NCI-H2081 (cell line): ENCODE measurements around the gene BCL7A.

Experiments
- DNase-seq, 2 experiments: peaks; one replicate each; lab custom pipeline; 2025; lab: John Stamatoyannopoulos, UW

The BCL7A gene

DNA sequence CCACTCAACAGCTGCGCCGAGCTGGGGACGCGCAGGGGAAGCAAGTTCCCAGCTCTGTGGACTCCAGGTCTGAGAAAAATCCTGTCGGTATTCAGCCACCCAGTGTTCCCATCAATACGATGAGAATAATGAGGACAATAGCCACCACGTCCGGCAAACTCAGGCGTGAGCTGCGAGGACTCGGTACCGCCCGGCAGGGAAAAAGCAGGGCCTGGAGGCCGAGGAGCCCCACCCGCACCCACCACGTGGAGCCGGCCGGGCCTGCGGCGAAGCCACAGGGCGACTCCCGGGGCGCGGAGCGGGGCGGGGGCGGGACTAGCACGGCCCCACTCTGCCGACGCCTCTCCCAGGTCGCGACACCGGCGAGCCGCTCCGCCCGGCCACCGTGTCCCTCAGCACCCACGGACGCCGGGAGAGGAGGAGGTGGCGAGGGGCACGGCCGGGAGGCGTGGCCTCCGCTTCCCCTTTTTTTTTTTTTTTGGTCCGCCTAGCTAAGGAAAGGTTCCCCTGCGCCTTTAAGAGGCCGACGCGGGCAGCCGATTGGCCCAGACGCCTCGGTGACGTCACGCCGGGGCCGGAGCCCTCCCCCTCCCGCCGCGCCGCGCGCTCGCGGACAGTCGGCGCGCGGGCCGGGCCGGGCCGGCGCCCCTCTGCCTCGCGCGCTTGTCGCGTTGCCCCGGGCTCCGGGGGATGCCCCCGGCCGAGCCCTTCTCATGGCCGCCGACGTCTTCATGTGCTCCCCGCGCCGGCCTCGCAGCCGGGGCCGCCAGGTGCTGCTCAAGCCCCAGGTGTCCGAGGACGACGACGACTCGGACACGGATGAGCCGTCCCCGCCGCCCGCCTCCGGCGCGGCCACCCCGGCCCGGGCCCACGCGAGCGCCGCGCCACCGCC, 56.7 kb downstream of the BCL7A start, which contains the start of gene MLXIP:
TSS of gene MLXIP (plus strand) at position 616 of the 892 bp plus-strand sequence. CDS start at position 714, 98 bp downstream.
- DNase-seq, result peak; percentile 90 to 91

DNA sequence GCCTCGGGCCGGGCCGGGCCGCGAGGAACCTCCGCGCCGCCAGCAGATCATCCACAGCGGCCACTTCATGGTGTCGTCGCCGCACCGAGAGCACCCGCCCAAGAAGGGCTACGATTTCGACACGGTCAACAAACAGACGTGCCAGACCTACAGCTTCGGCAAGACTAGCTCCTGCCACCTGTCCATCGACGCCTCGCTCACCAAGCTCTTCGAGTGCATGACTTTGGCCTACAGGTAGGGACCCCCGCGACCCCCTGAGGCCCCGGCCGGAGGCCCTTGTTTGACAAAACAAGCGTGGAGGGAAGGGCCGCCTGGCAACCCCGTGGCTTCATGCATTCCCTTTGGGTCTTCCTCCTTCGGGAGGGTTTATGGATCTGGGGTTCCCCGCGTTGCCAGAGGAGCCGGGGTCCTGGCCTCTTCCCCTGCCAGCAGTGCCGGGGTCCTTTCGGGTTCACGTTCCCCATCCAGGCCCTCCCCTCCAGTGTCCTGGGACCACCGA, 57.4 kb downstream of the BCL7A start:
- peak in 1 of 2 experiments; percentile 9 for DNase-seq

DNA sequence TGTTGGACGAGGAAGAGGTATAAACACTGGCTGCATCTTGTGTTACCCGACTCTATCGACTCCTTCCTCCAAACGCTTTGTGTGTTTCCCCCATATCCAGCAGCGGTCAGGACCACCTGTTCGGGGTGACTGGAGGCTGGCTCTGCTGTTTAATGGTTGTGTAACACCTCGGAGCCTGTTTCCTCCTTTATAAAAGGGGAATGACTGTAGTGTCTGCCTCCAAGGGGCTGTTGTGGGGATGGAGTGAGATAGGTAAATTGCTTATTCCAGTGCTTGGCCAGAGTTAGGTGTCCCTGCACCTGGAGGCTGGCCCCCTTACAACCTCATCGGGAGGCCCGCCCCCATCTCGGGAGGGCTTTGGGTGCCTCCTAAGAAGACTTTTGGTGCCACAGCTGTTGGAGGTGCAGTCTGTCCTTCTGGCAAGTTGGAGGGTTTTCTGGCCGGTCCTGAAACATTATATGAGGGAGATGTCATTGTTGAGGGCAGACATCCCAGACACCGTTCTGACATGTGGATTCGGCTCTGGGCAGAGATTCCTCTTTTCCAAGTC, 57.9 kb downstream of the BCL7A start:
- no peak for DNase-seq

DNA sequence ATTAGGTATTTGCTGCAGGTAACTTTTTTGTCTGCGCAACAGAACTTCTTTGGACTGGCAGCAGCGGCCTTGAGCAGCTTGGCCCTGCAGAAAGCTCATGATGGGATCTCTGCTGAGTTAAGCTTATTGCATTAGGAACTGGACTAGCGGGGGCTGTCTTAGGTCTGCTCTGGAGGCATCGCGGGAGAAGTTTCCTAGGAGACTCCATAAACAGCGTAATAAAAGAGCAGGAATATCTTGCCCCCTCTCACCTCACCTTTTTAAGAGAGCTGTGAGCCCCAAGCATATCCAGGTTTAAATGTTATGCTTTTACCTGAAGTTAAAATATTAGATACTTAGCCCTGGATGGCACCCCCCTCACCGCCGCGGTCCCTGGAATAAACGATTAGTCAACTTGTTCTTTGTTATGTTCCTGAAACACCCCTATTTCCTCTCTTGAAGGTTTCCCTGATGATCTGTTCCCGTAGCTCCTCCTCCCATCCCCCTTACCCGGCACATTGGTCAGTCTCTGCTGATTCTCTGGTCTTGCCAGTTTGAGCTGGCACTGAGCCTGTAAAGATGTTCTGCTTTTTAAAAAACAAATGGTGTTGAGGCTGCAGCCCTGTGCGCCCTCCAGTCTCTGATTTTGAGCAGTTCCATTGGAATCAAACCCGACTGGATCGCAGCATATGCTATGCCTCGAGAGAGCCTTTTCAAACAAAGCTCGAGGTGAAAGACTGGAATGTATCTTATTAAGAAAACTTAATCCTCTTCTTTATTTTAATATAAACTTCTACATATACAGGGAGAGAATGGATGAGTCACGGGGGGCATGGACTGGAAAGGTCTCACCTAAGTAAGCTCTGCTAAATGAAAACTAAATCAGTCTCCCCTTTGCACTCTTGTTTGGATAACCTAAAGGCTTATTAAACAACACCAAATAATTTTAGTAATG, 58.7 kb downstream of the BCL7A start:
- DNase-seq, result peak; percentile 20 to 33

DNA sequence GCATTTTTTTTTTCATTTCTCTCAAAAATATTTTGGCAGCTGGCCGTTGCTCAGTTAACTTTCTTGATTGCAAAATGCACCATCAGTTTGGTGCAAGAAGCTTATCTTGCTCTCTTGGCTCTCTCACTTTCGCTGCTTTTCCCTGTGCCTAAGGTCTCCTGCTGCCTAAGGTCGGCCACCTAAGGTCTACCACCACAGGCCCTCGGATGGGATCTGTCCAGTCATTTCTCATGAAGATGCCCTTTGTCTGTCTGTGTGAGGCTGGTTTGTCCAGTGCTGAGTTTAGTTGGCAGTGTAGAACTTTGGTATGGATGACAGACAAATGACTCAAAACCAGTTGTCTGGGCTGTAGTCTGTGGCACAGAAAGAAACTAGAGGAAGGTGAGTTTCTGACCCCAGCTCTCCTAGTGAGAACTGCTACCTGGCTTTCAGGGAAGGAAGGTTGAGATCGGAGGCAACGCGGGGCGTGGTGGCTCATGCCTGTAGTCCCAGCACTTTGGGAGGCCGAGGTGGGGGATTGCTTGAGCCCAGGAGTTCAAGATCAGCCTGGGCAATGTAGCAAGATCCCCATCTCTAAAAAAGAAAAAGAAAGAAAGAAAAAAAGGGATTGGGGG, 59.5 kb downstream of the BCL7A start:
- DNase-seq, result no peak

DNA sequence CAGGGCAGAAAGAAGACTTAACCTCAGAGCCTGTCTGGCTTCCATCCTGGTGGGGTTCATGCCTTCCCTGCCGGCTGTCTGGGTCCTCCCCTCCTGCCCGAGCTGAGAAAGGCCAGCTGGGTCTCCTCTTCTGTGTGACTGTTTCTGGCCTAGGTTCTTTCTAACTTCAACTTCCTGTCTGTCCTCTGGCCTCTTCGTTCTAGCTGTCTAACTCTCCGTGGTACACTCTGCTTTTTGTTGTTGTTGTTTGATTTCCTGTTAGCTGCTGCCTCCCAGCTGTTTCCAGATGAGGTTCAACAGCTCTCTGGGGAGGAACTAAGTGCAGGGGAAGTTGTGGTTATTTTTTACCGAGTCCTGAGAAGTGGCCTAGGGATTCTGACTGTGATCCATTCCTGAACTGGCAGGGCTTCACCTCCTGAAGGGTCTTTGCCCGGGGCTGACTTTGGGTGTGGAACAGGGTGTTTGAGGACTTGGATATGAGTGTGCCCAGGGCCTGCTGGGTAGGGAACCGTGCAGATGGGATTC, 60.1 kb downstream of the BCL7A start:
- no peak for DNase-seq

DNA sequence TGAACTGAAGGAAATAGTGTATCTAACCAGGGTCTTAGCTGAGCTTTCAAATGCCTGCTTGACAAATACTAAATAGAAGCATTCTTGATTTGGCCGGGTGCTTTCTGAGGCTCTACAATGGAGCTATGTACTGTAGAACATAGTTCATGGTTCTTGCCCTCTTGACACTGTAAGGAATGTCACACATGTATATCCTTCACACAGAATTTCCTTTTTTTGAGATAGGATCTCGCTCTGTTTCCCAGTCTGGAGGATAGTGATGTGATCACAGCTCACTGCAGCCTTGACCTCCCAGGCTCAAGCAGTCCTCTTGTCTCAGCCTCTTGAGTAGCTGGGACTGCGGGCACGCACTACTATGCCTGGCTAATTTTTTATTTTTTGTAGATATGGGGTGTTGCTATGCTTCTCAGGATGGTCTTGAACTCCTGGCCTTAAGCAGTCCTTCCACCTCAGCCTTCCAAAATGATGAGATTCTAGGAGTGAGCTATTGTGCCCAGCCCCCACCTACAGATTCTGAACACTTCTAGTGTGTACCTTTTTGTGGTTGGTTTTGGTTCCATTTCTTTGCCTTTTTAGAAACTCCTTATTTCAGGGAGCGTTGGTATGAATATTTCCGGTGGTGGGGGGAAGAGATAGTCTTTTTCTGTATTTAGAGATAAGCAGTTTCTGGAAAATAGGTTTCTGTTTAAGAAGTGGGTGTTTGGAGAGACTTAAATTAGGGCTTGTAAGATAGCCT, 61.1 kb downstream of the BCL7A start:
- DNase-seq, result no peak

DNA sequence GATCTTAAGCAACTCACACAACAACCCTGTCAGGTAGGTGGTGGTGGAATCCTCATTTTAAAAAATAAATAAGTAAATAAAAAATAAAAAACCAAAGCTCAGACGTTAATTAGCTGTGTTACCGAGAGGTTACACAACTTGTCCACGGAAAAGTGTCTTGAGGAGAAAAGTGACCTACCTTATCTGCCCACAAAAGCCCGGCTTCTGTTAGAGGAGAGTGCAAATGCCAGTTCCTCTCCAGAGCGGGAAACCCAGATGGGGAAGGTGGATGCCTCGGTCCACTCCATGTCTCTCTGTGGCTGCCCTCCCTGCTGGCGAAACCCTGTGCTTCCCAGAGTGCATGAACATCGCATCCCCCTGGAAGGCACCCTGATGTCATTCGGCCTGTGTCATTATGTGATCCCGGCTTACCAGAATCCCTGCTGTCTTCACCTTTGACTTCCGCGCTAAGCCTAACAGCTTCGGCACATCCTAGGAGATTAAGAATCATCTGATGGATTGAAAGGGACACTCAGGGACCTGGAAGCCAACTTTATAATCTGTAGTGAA, 63.2 kb downstream of the BCL7A start:
- DNase-seq, result no peak

DNA sequence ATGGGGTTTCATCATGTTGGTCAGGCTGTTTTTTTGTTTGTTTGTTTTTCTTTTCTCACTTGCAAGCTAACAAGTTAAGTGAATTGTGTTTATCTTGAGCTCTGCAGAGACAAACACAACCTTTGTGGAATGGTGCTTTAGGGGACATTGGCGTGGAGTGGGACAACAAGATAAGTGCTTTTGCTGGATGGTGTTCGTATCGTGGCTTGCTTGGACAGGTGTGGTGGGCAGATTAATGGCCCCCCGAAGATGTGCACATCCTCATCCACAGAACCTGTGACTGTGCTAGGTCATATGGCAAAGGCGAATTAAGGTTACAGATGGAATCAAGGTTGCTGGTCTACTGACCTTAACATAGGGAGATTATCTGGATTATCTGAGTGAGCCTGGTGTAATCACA, 63.9 kb downstream of the BCL7A start:
- DNase-seq, result no peak

DNA sequence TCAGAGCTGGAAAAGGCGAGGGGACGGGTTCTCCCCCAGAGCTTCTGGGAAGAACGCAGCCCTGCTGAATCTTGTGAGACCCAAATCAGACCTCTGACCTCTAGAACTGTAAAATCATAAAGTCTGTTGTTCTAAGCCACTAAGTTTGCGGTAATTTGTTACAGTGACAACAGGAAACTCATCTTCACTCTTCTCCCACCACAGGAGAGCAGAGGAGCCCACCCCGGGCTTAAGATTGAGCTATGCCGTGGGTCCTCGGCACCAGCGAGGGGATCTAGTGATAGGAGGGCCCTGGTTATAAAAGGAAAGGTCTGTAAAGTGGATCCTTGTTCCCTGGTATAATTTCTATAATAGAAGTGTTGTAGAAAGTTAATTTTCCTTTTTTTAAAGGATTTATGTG, 64.4 kb downstream of the BCL7A start:
- DNase-seq, result no peak

DNA sequence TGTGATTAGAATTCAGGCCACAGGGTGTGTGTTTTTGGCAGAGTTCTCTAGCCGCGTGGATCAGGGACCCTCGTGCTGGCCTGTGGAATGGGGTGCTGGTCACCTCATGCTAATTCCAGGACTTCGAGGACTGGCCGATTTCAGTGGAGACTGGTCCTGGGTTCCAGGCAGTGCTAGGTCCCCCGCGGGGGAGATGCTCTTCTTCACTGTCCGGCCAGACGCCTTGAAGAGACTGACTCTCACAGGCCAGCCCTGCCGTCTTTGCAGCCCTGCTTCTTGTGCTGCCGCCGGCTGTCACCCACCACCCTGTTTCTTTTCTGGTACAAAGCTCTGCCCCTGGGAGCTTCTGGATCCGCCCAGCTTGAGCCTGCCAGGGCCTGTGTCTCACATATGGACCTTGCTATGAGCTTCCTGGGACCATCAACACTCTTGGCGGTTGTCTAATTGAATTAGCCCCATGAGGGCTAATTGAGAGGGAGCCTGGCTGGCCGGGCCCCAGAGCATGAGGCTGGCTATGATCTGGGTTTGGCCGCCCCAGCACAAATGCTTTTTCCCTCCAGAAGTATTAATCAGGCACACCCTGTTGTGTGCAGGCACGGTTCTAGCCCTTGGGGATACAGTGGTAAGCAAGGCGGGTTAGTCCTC, 65.1 kb downstream of the BCL7A start:
- no peak for DNase-seq

DNA sequence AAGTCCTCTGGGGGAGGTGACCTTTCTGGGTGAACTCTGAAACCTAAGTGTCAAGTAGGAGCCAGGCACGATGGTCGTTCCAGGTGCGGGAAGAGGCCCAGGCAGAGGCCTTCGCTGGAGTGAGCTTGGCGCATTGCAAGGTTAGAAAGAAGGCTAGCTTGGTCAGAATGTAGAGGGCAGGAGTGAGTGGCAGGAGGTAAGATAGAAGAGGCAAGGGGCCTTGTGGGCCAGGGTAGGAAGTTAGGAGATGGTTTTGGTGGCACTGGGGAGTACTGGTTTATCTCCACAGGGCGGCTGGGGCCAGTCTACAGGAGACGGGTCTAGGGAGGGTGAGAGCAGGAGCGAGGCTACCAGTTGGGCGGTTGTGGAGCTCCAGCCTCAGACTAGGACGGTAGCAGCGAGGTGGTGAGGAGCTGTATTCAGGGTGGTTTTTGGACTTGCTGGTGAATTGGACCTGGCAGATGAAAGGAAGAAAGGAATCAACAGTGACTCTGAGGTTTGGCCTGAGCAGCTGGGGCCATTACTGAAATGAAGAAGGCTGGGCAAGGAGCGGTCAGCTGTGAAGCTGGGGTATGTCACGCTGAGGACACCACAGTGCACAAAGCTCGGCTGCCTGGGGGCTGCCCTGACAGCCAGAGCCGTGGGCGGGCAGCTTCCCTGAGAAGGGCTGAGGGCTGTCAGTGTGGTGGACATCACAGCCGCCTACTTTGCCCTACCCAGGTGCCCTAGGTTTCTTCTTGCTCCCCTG, 65.9 kb downstream of the BCL7A start:
- DNase-seq, result no peak

DNA sequence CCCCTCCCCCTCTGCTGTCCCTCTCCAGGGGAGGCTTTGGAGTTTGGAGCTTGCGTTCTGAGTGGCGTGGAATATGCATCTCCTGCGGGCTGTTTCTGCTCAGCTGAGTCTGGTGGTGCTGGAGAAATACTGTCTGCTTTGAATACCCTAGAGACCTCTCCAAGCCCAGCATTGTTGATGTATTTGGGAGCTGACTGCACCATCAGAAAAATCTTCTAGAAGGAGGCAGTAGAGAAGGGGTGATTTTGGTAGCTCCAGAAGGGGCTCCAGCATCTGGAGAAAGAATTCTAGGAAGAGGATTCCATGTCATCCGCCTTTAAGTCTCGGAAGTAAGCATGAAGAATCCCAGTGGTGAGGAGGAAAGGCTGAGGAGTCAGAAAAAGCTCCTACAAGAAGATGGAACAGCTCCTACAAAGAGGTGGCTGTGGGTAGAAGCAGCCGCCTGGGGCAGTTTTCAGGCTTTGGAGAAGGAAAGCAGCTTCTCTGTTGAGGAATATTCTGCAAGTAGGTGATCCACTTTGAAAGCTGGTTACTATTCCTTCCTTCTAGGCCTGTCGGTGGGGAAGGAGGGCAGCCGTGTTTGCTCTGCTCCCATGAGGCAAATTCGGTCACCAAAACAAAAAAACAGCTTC, 66.6 kb downstream of the BCL7A start:
- no peak for DNase-seq

DNA sequence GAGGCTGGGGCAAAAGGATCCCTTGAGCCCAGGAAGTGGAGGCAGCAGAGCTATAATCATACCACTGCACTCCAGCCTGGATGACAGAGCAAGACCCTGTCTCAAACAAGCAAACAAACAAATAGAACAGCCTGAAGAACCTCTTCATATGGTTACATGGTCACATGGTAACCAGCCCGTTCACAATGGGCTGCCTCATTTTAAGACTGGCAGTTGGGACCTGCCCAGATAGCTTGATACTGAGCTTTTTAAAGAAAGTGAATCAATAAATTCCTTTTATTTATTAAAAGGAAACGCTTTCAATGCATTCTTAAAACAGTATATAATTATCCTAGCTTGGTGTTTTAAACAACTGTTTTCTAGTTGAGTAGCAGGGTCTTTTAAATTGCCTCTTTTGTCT, 67.4 kb downstream of the BCL7A start:
- no peak for DNase-seq

DNA sequence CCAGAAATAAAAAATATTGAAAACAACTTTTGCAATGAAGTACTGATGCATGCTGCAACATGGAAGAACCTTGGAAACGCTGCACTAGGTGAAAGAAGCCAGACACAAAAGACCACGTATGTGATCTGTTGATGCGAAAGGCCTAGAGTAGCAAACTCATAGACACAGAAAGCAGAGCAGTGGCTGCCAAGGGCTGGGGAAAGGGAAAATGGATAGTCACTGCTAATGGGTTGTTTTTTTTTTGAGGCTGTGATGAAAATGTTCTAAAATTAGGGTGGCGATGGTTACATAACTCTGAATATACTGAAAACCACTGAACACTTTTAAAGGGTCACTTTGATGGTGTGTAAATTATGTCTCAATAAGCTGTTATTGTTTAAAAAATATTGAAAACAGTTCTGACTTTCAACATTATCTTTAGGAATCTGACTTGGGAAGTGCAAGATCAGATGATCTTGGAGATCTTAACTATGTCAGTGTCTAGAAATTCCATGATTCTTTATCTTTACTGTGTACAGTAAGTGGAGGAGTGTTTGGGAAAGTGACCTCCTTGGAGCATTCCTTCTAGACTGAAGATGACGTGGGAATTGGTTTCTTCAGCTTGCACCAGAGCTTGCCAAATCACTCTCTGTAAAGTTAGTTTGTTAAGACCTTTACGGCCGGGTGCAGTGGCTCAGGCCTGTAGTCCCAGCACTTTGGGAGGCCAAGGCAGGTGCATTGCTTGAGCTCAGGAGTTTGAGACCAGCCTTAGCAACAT, 69.3 kb downstream of the BCL7A start:
- no peak for DNase-seq

DNA sequence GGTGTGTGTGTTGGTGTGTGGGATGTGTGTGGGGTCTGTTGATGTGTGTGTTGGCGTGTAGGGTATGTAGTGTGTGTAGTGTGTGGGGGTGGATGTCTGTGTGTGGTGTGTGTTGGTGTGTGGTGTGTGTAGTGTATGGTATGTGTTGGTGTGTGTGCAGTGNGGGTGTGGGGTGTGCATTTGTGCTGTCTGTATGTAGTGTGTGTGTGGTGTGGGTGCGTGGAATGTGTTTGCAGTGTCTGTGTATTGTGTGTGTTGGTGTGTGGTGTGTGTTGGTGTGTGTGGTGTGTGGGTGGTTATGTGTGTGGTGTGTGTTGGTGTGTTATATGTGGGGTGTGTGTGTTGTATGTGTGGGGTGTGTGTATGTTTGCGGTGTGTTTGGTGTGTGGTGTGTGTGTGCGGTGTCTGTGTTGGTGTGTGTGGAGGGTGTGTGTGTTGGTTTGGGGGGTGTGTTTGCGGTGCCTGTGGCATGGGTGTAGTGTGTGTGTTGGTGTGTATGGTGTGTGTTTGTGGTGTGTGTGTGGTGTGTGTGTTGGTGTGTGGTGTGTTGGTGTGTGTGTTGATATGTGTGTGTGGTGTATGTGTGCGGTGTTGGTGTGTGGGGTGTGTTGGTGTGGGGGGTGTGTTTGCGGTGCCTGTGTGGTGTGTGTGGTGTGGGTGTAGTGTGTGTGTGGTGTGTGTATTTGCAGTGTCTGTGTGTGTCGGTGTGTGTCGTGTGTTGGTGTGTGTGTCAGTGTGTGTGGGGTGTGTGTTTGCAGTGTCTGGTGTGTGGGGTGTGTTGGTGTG, 71.6 kb downstream of the BCL7A start:
- DNase-seq, result no peak

DNA sequence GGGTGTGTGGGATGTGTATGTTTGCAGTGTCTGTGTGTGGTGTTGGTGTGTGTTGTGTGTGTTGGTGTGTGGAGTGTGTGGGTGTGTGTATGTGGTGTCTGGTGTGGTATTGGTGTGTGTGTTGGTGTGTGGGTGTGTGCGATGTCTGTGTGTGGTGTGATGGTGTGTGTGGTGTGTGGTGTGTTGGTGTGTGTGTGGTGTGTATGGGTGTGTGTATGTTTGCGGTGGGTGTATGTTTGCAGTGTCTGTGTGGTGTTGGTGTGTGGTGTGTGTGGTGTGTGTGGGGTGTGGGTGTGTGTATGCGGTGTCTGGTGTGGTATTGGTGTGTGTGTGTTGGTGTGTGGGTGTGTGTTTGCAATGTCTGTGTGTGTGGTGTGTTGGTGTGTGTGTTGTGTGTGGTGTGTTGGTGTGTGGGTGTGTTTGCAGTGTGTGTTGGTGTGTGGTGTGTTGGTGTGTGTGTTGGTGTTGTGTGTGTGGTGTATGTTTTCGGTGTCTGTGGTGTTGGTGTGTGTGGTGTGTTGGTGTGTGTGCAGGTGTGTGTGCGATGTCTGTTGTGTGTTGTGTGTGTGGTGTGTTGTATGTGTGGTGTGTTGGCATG, 72.6 kb downstream of the BCL7A start:
- DNase-seq, result no peak
